ENCODE data around the gene TECPR1.
A peak's percentile ranks its signal among the peaks of the same experiment; 100 is the strongest.

The TECPR1 gene

DNA sequence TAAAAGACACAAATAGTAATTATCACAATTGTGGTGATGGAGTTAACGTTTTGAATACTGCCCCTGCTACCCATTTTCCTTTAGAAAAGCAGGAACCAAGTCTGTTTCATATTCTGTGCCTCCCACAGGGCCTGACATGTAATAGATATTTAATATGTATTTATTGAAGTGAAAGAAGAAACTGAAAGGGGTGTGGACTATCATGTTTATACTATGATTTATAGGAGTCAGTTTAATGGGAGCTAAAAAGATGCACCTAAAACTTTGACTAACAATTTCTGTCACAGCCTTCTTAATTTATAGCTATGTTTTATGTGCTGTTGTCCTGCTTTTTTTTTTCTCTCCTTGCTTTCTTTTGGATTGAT is 64.9 kb downstream of the TECPR1 start:
- DNase-seq: no peak

DNA sequence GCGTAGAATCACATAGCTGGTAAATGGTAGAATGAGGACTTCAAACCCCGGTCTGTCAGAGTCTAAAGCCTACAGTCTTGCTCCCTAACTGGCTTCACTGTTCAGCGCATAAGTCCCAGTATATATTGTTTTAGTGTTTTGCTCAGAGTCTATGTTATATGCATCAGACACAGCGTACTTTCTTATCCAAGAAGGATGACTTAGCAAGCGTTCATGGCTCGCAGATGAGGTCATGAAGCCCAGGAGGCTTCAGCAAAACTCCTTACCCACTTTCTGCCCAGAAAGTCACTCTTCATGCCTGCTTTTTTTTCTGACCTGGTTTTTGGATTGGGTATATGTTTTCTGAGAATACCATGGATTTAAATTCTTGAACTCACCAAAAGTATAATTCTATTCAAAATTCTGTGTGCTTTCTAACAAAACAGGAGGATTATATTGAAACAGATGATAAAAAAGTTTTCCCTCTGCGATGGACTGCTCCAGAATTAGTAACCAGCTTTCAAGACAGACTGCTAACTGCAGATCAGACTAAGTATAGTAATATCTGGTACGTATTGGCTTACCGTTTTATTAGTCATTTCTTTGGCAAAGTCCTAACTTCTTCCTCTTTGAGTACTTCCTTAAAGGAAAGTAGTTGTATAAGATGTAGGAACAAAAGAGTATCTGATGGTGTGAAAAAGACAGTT is 65.4 kb downstream of the TECPR1 start:
- DNase-seq: no peak

DNA sequence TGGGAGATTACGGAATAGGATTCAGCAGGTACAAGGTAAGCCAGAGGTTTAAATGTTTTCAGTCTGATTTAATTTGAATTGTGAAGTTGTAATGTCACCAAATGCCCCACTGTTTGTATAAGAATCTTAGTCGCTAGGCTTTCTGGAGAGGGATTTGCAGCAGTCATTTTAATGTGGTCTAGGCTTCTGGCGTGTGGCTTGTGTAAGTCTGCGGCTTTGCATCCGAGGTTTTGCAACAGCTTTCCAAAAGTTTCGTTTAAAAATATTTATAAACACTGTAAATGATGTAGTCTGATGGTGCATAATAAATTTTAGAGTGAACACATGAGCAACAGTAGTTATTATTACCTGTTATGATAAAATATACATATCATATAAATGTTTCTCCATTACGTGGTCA is 66.9 kb downstream of the TECPR1 start:
- DNase-seq: no peak

DNA sequence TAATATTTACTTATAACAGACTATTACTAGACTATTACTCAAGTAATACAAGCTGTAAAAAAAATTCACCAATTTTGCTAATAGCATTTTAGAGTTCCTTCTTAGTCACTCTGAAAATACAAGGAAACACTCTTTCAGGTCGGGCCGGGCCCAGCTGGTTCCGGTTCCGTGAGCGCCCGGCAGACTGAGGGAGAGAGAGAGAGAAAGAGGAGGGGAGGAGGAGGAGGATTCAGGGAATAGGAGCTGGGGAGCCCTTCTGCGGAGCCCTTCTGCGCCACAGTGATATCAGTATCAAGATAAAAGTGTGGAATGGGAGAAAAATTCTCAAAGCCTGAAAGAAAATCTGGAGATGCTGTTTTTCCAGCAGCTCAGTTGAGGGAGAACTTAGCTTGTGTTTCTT is 71.3 kb downstream of the TECPR1 start:
- no peak for DNase-seq

DNA sequence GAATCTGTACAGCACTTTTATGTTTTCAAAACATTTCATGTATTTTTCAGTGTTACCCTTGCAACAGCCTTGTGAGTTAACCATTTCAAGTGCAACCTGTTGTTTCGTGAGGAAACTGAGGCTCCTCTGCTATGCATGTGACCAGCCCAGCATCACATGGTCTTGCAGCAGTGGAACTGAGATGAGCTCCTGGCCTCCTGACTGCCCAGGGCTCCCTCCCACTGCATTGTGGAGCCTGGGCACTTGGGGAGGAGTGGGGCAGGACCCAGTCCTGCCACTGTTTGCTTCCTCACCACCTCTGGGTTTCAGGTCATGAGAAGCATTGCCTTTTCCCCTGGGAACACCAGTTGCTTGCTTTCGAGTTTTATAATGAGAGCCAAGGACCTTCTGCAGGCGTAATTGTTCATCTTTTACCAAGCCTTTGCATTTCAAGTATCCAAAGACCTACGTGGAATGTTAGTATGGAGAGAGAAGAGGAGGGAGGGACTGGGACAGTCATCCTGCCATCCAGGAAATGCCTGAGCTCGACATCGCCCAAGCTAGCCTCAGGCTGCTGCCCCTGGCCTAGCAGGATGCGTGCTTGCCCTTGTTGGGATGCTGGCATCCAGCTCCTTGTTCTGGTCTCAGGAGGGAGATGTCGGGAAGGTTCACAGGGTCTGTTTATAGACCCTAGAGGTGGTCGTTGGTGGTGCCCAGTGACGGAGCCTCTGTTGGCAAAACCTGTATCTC is 73.1 kb downstream of the TECPR1 start:
- no peak for DNase-seq

DNA sequence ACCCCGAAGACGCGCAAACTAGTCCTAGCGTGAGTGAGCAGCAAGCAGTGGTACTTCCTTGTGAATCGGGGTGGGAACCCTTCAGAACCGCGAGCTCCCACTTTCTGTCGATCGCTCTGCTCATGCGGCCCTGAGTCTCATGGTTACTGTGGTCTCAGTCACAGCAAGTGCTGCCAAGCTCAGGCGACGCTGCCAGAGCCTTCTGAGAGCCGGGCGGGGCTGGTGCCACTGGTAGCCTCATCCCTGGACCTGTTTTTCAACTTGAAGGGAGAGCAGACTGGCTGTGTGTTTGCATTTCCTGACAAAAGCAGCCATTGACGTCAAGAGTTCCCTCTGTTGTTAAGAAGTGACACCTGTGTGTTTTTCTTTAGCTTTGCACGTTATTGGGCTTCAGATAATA is 73.7 kb downstream of the TECPR1 start:
- DNase-seq: no peak

DNA sequence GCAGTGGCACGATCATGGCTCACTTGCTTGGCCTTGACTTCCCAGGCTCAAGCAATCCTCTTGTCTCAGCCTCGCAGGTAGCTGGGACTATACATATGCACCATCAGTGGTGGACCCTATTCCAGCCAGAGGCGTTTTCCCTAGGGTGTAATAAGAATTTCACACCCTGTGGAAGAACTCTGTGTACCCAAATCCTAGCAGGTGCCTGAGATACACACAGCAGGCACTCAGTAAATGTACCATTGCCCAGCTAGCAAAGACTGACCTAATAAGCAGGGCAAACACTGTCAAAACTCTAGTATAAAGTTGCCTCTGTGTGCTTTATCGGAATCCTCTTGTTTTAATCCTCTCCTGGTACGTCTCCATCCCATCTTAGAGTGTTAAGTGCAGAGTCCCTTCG is 74.5 kb downstream of the TECPR1 start:
- no peak for DNase-seq

DNA sequence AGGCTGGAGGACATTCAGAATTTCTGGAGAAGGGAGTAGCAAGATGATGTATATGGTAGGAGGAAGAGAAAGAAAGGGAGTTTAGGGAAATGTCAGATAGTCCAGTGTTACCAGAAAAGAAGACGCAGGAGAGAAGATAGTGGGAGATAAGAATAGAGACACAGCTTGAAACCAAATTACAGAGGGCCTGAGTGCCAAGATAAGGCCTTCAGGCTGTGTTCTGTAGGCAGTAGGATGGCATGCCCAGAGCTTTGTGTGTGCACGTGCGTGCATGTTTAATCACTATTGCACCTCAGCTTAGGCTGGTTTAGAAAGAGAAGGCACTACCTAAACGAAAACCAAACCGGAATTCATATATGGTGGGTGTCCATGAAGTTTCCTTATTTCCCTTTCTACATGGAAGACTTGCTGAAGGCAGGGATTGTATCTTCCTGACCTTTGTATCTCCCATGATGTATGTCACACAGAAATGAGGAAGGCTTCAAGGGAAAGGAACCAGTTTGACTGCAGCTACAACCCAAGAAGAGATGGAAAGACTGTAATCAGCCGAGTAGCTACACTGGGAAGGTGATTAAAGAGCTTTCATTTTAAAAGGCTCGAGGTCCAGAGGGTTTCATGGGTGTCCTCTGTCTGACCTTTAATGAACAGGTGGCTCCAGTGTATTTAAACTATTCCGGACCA is 76.6 kb downstream of the TECPR1 start:
- no peak for DNase-seq

DNA sequence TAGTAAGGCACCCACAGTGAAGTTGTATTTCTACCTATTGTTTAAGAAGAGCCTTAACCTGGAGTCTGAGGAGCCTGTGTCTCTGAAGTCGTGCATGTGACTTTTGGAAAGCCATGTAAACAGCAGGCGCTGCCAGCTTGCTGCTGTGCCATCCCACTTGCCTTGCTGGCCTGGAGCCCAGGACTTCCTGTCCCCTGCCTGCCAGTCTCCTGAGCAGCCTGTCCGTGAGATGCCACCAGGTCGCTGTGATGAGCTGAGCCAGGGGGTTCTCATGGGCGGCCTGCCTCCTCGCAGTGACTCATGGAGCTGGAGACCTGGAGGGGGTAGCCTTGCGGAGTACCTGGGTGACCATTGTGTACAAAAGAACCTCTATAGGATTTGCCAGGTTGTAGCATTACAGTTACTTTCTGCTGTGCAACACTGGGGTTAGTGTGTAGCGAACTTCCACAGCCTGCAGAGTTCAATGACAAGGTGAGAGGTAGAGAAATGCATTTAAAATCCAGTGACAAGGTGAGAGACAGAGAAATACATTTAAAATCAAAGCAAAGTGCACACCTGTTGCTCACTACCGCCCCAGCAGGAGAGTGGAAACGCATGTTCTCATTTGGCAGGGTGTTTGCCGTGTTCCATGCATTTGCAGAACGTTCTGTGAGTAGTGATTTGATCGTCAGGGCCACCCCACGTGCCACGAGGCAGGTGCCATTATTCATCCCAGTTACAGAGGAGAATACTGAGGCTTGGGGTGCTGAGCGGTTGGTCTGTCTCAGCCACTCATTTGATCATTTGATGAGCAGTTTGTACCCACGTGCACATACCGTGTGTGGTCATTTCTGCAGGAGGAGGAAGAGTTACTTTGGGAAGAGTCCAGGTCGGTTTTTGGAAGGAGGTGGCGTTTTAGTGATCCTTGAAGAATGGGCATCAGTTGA is 77.4 kb downstream of the TECPR1 start:
- DNase-seq: no peak

DNA sequence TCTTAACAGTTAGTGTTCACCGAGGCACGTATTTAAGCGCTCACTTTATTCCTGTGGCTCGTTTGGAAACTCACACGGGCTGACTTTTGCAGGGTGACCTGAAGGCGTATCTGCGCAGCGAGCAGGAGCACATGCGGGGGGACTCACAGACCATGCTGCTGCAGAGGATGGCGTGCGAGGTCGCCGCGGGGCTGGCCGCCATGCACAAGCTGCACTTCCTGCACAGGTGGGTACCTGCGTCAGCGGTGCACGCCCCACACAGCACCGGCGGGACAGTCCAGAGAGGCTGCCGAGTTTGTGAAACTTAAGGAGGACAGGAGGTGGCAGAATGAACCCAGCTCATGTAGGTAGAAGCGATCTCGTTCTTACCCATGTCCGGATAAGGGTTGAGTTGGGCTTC is 80.6 kb downstream of the TECPR1 start:
- no peak for DNase-seq

DNA sequence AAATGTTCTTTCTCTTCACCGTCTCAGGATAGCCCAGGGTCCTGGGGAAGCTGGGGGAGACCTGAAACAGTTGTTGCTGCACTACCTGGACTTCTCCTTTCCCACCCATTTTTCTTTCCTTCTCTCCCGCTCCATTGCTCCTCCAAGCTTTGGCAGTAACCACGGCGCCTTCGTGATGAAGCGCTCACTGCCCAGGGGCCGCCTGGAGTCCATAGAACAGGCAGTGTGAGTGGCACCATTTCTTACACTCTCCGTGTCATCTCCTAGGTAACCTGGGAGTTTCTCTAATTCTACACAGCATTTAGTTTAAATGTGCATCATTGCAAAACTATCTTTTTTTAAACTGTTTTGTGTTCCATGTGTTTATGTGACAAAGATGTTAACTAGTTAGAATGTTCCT is 81.1 kb downstream of the TECPR1 start:
- DNase-seq: no peak

DNA sequence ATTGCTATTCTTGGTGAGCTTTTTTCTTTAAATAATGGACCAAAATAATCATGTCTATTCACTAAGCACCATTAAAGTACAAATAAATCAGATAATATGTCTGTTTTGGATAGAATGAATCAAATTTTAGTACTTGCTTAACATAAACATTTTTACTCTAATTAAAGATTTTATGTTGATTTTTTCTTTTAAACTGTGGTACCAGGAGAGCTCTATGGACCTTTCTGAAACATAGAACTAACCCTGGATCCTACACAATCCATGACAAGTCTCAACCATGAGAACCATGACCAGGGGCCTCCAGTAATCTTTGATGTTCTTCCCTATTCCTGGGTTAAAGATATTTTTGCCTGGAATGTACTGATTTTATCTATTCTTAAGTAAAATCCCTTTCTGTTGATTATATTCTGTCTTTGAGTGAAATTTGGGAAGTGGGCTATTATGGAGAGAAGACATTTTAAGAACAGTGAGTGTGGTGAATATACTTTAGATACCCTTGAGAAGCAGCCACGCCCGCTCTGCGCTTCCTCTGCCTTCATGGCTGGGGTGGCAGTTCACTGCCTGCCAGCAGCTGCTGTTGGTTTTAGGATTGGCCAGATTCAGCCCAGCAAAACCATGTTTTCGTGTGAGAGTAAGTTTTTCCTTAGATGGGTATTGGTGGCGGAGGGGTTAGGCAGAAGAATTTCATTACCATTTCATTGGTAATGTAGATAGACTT is 83.0 kb downstream of the TECPR1 start:
- no peak for DNase-seq

DNA sequence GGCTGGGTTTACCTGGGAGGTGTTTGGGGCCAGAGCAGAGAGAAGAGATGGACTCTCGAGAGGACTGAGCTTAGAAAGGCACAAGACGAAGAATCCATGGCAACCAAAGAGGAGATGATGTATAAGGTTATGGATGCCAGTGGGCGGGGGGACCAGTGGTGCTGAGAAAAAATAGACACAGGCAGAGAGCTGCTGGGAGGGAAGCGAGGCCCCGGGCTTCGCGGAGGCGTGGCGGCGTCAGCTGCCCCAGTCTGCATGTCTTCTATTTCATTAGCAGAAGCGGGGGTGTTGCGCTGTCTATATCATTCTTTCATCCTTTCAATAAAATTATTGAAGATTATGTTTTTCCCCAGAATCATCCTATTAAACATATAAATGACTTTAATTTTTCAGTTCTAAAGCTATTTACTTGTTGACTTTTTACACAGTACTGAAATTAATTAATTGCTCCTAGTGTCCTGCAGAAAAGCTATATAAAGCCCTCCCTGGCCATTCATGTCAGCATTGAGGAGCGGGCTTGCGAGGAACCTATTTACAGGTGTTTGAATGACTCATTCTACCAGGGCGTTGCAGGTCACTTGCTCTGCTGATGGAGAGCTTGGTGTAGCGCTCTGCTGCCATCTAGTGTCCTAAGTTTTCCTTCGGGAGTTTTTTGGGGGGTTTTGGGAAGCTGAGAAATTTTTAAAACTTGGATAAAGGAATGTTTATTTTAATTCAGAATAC is 83.7 kb downstream of the TECPR1 start:
- peak; percentile 48 for DNase-seq

DNA sequence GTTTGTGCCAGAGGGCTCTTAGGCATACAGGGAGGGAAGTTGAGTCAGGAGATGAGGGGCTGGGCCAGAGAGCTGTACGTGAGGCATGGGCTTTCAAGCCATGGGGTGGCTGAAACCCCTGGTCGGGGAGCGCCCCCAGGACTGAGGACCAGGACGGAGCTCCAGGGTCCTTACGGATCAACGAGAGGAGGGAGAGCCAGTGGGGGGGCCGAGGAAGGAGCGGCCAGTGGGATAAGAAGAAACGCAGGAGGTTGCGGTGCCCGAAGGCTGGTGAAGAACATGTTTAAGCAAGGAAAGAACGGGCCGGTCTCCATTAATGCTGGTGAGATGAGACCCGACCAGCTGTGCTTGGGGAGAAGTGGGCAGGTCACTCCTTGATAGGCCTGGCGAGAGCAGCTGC is 84.4 kb downstream of the TECPR1 start:
- DNase-seq: no peak

DNA sequence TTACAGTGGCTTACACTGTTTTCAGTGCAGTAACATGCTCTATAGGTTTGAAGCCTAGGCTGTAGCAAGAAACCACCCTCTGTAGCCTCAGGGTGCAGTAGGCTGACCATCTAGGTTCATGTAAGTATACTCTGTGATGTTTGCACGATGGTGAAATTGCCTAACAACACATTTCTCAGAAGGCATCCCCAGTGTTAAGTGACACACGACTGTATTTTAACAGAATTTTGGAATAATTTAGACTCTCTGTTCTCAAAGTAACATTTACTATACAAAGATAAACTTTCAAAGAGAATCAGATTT is 85.4 kb downstream of the TECPR1 start:
- no peak for DNase-seq

DNA sequence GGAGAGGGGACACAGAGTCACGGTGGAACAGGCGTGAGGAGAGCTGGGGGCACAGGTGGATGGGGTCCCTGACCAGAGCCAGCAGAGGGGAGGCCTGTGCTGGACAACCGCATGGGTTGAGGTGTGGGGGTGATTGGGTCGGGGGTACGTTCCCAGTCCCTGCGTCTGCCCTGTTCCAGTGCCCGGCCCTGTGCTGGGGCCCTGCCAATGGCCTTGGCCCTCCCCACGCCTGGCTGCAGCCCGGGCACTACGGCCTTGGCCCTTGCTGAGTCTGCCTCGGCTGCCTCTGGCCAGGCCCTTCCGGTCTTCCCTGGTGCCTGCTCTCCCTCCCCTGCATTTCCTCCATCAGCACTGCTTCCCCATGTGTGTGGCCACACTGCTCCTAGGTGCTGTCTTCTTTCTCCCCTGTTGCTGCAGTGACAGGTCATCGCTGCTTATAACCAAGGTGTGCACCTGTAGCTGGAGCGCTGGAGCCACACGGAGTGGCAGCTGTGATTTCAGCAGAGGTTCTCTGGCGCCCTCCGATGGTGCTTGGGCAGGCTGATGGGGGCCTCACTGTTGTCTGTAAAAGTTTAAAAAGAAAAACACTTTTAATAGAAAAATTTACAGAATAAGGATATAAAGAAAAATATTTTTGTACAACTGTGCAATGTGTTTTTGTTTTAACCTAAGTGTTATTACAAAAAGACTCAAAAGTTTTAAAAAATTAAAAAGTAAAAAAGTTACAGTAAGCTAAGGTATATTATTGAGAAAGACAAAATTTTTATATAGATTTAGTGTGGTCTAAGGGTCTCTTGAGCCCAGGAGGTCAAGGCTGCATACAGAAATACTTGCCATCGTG is 86.0 kb downstream of the TECPR1 start:
- no peak for DNase-seq
